Fibroblast of lung (primary cell): ENCODE data around the gene TP53RK. TPM values are rescaled to one million over a fixed set of nuclear protein-coding genes. Genes with fewer than 3 reads are reported as not detected.

Experiments
- DNase-seq, 2 donors: peaks; one replicate each; pipeline versions ENCODE4 v3.0.0 to v3.0.0-alpha.2; 2010; ENCODE audit warnings: low read depth in 2 of 2
- H2AFZ ChIP-seq: 2 replicates; pipeline ENCODE4 v1.5.1; 2012; ENCODE audit warnings: low read length, control low read depth, inconsistent platforms
- H3K27ac ChIP-seq: 2 replicates; pipeline ENCODE4 v1.5.1; 2011; ENCODE audit warnings: low read length, control low read depth; ENCODE audit not compliant: insufficient read depth
- H3K27me3 ChIP-seq: 2 replicates; pipeline ENCODE4 v1.5.1; 2011; ENCODE audit warnings: mild to moderate bottlenecking, low read length; ENCODE audit not compliant: control insufficient read depth, insufficient read depth
- H3K36me3 ChIP-seq: 2 replicates; pipeline ENCODE4 v1.5.1; 2011; ENCODE audit warnings: low read length; ENCODE audit not compliant: control insufficient read depth, insufficient read depth
- H3K4me1 ChIP-seq: 2 replicates; pipeline ENCODE4 v1.5.1; 2011; ENCODE audit warnings: low read length; ENCODE audit not compliant: control insufficient read depth, insufficient read depth; ENCODE audit errors: extremely low read depth
- H3K4me2 ChIP-seq: 2 replicates; pipeline ENCODE4 v1.5.1; 2011; ENCODE audit warnings: low read length, control low read depth; ENCODE audit not compliant: insufficient read depth; ENCODE audit errors: extremely low read depth
- H3K4me3 ChIP-seq, 4 experiments: fragments of 200-600 bp in 1 of 4; sonication (generic) in 1 of 4; replicated peaks in 1 of 4; 2 replicates each; pipeline ENCODE4 v1.5.1; 2011 to 2016; ENCODE audit warnings: low read length in 4 of 4, low read depth in 3 of 4, mild to moderate bottlenecking in 3 of 4, control low read depth in 2 of 4, inconsistent platforms in 1 of 4, mixed read lengths in 1 of 4; ENCODE audit not compliant: insufficient read depth in 1 of 4; ENCODE audit errors: control extremely low read depth in 1 of 4
- H3K79me2 ChIP-seq: 2 replicates; pipeline ENCODE4 v1.5.1; 2012; ENCODE audit warnings: mild to moderate bottlenecking, low read length, inconsistent platforms; ENCODE audit not compliant: control insufficient read depth, insufficient read depth
- H3K9ac ChIP-seq: 2 replicates; pipeline ENCODE4 v1.5.1; 2011; ENCODE audit warnings: mild to moderate bottlenecking, low read length, control low read depth; ENCODE audit not compliant: insufficient read depth
- H3K9me3 ChIP-seq: 2 replicates; pipeline ENCODE4 v1.5.1; 2012; ENCODE audit warnings: low read depth, low read length; ENCODE audit not compliant: control insufficient read depth, insufficient read depth
- H4K20me1 ChIP-seq: 2 replicates; pipeline ENCODE4 v1.5.1; 2011; ENCODE audit warnings: low read length; ENCODE audit not compliant: control insufficient read depth, insufficient read depth; ENCODE audit errors: extremely low read depth
- CTCF ChIP-seq, 2 donors: IDR thresholded peaks in 1 of 2; conservative IDR thresholded peaks in 1 of 2; 1 replicate in 1 of 2; 2 replicates in 1 of 2; pipeline ENCODE4 v1.5.1; 2011 to 2012; ENCODE audit warnings: low read length in 2 of 2, control low read depth in 1 of 2, inconsistent platforms in 1 of 2, low read depth in 1 of 2, mild to moderate bottlenecking in 1 of 2
- EZH2 ChIP-seq: IDR thresholded peaks from 2 replicates; pipeline ENCODE4 v1.5.1; 2012; ENCODE audit warnings: low read length, control low read depth, mild to moderate bottlenecking; ENCODE audit errors: missing control alignments
- polyA plus RNA-seq, 2 donors: library from polyadenylated mRNA; depleted of rRNA in 1 of 2; stranded (reverse) in 1 of 2; unstranded in 1 of 2; fragments of >200 nt; gene quantifications; 2 replicates each; pipeline ENCODE4 v1.2.1, GENCODE V29; 2011 to 2012; ENCODE audit warnings: missing spikeins in 1 of 2
- total RNA-seq: library from RNA; depleted of rRNA; stranded (reverse); fragments of >200 nt; gene quantifications from 2 replicates; pipeline ENCODE4 v1.2.1, GENCODE V29; 2014

The TP53RK gene
- total and polyA plus RNA-seq, 2 donors (not counting 1 experiment from before 2014, with no cell fraction given): 9.2 to 19.5 TPM

DNA sequence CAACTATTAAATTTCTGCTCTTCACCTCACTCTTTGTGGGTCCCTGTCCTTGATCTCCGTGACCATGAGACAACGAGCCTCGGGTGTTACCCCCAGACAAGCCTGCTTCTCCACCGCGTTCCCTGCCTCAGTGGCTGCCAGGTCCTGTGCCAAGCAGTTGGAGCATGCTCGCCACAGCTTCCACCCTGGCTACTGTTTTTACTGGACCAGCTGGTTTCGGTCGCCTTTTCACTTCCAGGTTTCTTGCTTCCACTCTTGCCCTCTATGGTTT, 5.6 kb downstream of the TP53RK start:
- Histone ChIP-seq H3K9ac (no peak overlapping the region), H2AFZ (no peak overlapping the region), H4K20me1 (no peaks in the 10 kb centered on the region), H3K4me2 (peak overlapping the region; percentile 42), H3K4me1 (no peaks in the 10 kb centered on the region), H3K36me3 (peaks cover 5% of the 10 kb centered on the region), H3K9me3 (no peaks in the 10 kb centered on the region), H3K27ac (peak overlapping the region; percentile 49), H3K79me2 (peaks cover 41% of the 10 kb centered on the region), H3K4me3 (peak overlapping the region; percentile 30 to 89 (median 58)), H3K27me3 (no peaks in the 10 kb centered on the region)
- DNase-seq: no peak
- TF ChIP-seq CTCF (conservative IDR thresholded peaks at IDR 0.05 in 1 of 2, IDR thresholded peaks at IDR 0.05 in 1 of 2; ENCODE audit: low read depth in 1 of 2, low read length in 2 of 2) (no peak), EZH2 (no peak)

GRCh38 chr20:46683011-46683667, 6.1 kb downstream of the TP53RK start:
- H3K36me3 ChIP-seq: peaks cover 5% of the 10 kb centered on the region
- TF ChIP-seq EZH2: no peak
- no peak for TF ChIP-seq CTCF (conservative IDR thresholded peaks at IDR 0.05 in 1 of 2, IDR thresholded peaks at IDR 0.05 in 1 of 2; ENCODE audit: low read depth in 1 of 2, low read length in 2 of 2)
- no peaks in the 10 kb centered on the region for H3K4me1 ChIP-seq
- no peaks in the 10 kb centered on the region for H4K20me1 ChIP-seq
- no peak for DNase-seq
- no peak overlapping the region for H3K9ac ChIP-seq
- H2AFZ ChIP-seq: no peak overlapping the region
- peak overlapping the region; percentile 42 for H3K4me2 ChIP-seq
- peak overlapping the region; percentile 30 to 89 (median 58) for H3K4me3 ChIP-seq
- no peaks in the 10 kb centered on the region for H3K27me3 ChIP-seq
- H3K79me2 ChIP-seq: peaks cover 36% of the 10 kb centered on the region
- H3K27ac ChIP-seq: no peak overlapping the region
- H3K9me3 ChIP-seq: no peaks in the 10 kb centered on the region

DNA sequence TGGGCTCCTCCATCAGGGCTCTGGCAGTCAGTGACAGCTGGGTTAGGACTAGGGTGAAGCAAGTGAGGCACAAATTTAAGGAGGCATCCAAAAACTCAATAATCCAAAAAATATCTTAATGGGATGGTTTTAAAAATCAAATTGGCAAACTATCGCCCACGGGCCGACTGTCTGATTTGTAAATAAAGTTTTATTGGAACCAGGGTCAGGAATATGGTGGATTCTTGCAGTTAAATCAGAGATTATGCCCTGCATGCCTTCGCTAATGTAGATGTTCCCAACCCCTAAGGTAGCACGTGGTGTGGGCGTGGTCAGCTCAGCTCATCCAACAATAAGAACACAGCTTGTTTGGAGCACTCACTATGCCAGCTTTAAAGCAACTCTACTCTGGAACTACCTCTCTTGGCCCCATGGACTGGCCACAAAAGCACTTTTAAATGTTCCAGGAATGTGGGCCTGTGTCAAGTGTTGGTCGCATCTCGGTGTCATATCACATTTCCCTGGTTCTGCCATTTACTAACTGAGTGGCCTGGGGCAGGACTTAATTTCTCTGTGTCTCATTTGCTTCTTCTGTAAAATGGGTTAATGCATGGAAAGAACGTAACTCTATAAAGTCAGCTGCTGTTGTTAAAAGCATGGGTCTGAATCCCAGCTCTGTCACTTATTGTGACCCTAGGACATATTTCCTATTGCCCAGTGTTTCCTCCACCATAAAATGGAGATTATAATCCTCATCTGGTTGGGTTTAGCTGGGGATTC, 7.0 kb downstream of the TP53RK start:
- Histone ChIP-seq H3K4me1 (no peaks in the 10 kb centered on the region), H2AFZ (no peak overlapping the region), H3K27me3 (no peaks in the 10 kb centered on the region), H4K20me1 (no peaks in the 10 kb centered on the region), H3K4me2 (no peak overlapping the region), H3K9ac (no peak overlapping the region), H3K79me2 (peaks cover 27% of the 10 kb centered on the region), H3K27ac (no peak overlapping the region), H3K9me3 (no peaks in the 10 kb centered on the region), H3K4me3 (peak overlapping the region in 1 of 4 experiments; percentile 89), H3K36me3 (peaks cover 5% of the 10 kb centered on the region)
- TF ChIP-seq EZH2 (no peak), CTCF (conservative IDR thresholded peaks at IDR 0.05 in 1 of 2, IDR thresholded peaks at IDR 0.05 in 1 of 2; ENCODE audit: low read depth in 1 of 2, low read length in 2 of 2) (no peak)
- no peak for DNase-seq
